ENCODE data around the gene VWA3B.

Gene VWA3B

GRCh38 chr2:98148595-98149332, 61.8 kb downstream of the VWA3B start:
- Histone ChIP-seq H3K4me3 (0 out of 2 replicates have a peak overlapping the region, but pooled peaks have one; percentile 14), H3K27ac (no peak overlapping the region), H3K9me3 (ENCODE audit: low read depth, low read length) (no peaks in the 10 kb centered on the region), H3K36me3 (ENCODE audit: insufficient read depth, low read length) (no peaks in the 10 kb centered on the region), H3K9ac (ENCODE audit: insufficient read length) (no peak overlapping the region)
- TF ChIP-seq FOXP2 (optimal IDR thresholded peaks at IDR 0.05; ENCODE audit: control extremely low read depth, extremely low read length, insufficient read depth) (no peak), EZH2 (IDR thresholded peaks at IDR 0.05) (no peak), POLR2AphosphoS5 (IDR thresholded peaks at IDR 0.05; ENCODE audit: borderline replicate concordance, low read depth, low read length) (no peak)
- no peak for DNase-seq (ENCODE audit: low read depth, low spot score)

- Histone ChIP-seq H3K4me3 (0 out of 2 replicates have a peak overlapping the region, but pooled peaks have one; percentile 14), H3K36me3 (ENCODE audit: insufficient read depth, low read length) (no peaks in the 10 kb centered on the region), H3K27ac (no peak overlapping the region), H3K9me3 (ENCODE audit: low read depth, low read length) (no peaks in the 10 kb centered on the region), H3K9ac (ENCODE audit: insufficient read length) (no peak overlapping the region)
- no peak for DNase-seq (ENCODE audit: low read depth, low spot score)
- TF ChIP-seq EZH2 (IDR thresholded peaks at IDR 0.05) = no peak
- no peak for TF ChIP-seq POLR2AphosphoS5 (IDR thresholded peaks at IDR 0.05; ENCODE audit: borderline replicate concordance, low read depth, low read length)
- no peak for TF ChIP-seq FOXP2 (optimal IDR thresholded peaks at IDR 0.05; ENCODE audit: control extremely low read depth, extremely low read length, insufficient read depth)
Observed at GRCh38 chr2:98149333-98149697, 62.3 kb downstream of the VWA3B start.

- H3K9me3 ChIP-seq (ENCODE audit: low read depth, low read length) = no peaks in the 10 kb centered on the region
- no peak for DNase-seq (ENCODE audit: low read depth, low spot score)
- no peak for TF ChIP-seq FOXP2 (optimal IDR thresholded peaks at IDR 0.05; ENCODE audit: control extremely low read depth, extremely low read length, insufficient read depth)
- no peak overlapping the region for H3K9ac ChIP-seq (ENCODE audit: insufficient read length)
- no peak overlapping the region for H3K27ac ChIP-seq
- H3K4me3 ChIP-seq = no peak overlapping the region
- no peaks in the 10 kb centered on the region for H3K36me3 ChIP-seq (ENCODE audit: insufficient read depth, low read length)
Observed at GRCh38 chr2:98153481-98153880, 66.5 kb downstream of the VWA3B start.

DNA sequence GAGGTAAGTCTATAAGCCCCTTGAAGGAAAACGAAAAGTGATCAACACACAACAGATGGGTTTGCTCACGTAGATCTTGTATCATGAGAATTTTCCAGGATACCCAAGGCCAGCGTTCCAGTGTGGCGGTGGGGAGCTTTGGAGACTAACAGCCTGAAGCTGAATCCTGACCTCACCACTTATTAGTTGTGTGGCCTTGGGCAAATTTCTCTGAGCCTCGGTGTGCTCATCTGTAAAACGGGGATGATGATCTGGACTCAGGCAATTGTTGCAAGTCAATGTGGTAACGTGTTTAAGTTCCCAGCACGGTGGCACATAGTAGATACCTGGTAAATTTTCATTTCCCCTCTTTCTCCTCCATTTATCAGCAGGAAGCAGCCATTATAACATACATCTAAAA, 68.3 kb downstream of the VWA3B start:
- Histone ChIP-seq H3K9me3 (ENCODE audit: low read depth, low read length) (no peaks in the 10 kb centered on the region), H3K27ac (no peak overlapping the region)
- TF ChIP-seq FOXP2 (optimal IDR thresholded peaks at IDR 0.05; ENCODE audit: control extremely low read depth, extremely low read length, insufficient read depth) (no peak), POLR2AphosphoS5 (IDR thresholded peaks at IDR 0.05; ENCODE audit: borderline replicate concordance, low read depth, low read length) (no peak), EZH2 (IDR thresholded peaks at IDR 0.05) (no peak)

DNA sequence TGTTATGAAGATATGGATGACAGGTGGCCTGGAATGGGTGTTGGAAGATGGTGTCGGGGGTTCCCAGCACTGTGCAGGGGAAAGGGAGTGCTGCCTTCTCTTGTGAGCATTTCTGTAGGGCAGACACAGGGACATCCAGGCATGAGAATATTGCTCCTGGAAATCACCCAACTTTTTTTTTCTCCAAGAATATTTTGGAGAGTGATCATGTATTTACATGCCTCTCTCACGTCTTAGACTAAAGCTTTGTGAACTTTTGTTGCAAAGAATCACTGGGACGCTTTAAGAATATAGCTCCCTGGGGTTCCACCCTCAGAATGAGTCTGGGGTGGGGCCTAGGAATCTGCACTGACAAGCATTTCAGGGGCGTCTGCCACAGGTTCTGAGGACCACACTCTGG, 68.7 kb downstream of the VWA3B start:
- TF ChIP-seq POLR2AphosphoS5 (IDR thresholded peaks at IDR 0.05; ENCODE audit: borderline replicate concordance, low read depth, low read length) = no peak
- TF ChIP-seq EZH2 (IDR thresholded peaks at IDR 0.05) = no peak
- TF ChIP-seq FOXP2 (optimal IDR thresholded peaks at IDR 0.05; ENCODE audit: control extremely low read depth, extremely low read length, insufficient read depth) = no peak
- DNase-seq (ENCODE audit: low read depth, low spot score) = no peak
- Histone ChIP-seq H3K9ac (ENCODE audit: insufficient read length) (no peak overlapping the region), H3K36me3 (ENCODE audit: insufficient read depth, low read length) (no peaks in the 10 kb centered on the region), H3K27ac (no peak overlapping the region), H3K4me3 (no peak overlapping the region), H3K9me3 (ENCODE audit: low read depth, low read length) (no peaks in the 10 kb centered on the region)

More for the DNA sequence above, 68.3 kb downstream of the VWA3B start:
- DNase-seq (ENCODE audit: low read depth, low spot score) = no peak
- Histone ChIP-seq H3K36me3 (ENCODE audit: insufficient read depth, low read length) (no peaks in the 10 kb centered on the region), H3K4me3 (no peak overlapping the region), H3K9ac (ENCODE audit: insufficient read length) (no peak overlapping the region)

DNA sequence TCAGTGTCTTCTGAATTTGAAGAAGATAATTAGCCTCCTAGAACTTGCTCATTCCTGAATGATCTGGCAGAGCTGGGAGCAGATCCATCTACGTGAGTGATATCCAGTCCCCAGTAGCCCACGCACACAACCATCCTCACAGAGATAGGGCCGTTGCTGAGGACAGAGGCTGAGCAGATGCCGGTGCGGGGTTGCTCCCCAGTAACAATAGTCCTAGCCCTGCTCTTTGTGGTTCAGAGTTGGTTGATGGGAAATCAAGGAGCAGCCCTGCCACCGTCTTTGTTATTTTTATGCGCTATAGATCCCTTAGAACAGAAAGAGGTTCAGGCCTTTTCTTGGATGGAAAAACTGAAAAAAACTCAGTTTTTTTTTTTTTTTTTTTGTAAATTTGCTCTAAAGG, 69.3 kb downstream of the VWA3B start:
- no peaks in the 10 kb centered on the region for H3K36me3 ChIP-seq (ENCODE audit: insufficient read depth, low read length)
- no peak overlapping the region for H3K27ac ChIP-seq
- TF ChIP-seq EZH2 (IDR thresholded peaks at IDR 0.05) = no peak
- TF ChIP-seq POLR2AphosphoS5 (IDR thresholded peaks at IDR 0.05; ENCODE audit: borderline replicate concordance, low read depth, low read length) = no peak
- no peak for DNase-seq (ENCODE audit: low read depth, low spot score)
- no peak overlapping the region for H3K4me3 ChIP-seq
- no peaks in the 10 kb centered on the region for H3K9me3 ChIP-seq (ENCODE audit: low read depth, low read length)
- H3K9ac ChIP-seq (ENCODE audit: insufficient read length) = no peak overlapping the region

- no peak overlapping the region for H3K4me3 ChIP-seq
- H3K9ac ChIP-seq (ENCODE audit: insufficient read length) = no peak overlapping the region
- H3K9me3 ChIP-seq (ENCODE audit: low read depth, low read length) = no peaks in the 10 kb centered on the region
- H3K36me3 ChIP-seq (ENCODE audit: insufficient read depth, low read length) = no peaks in the 10 kb centered on the region
- no peak overlapping the region for H3K27ac ChIP-seq
- TF ChIP-seq EZH2 (IDR thresholded peaks at IDR 0.05) (no peak), FOXP2 (optimal IDR thresholded peaks at IDR 0.05; ENCODE audit: control extremely low read depth, extremely low read length, insufficient read depth) (no peak), POLR2AphosphoS5 (IDR thresholded peaks at IDR 0.05; ENCODE audit: borderline replicate concordance, low read depth, low read length) (no peak)
- DNase-seq (ENCODE audit: low read depth, low spot score) = no peak
Observed at GRCh38 chr2:98157557-98157956, 70.6 kb downstream of the VWA3B start.

DNA sequence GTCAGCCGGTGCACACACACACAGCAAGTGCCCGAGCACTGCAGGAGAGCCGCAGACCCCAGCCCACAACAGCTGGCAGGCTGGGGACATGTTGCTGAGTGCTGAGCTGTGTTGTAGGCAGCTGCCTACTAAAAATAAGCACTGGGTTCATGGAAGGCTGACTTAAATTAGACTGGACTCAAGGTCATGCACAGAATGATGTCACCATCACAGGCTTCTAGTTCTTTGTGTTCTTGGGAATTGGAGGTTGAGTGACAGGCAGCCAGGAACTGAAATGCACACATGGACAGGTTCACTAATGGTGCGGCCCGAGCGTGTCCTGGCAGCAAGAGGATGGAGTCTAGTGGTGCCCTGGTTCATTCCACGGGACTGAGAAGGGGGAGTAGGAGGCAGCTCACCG, 71.3 kb downstream of the VWA3B start:
- TF ChIP-seq EZH2 (IDR thresholded peaks at IDR 0.05) (no peak), POLR2AphosphoS5 (IDR thresholded peaks at IDR 0.05; ENCODE audit: borderline replicate concordance, low read depth, low read length) (no peak), FOXP2 (optimal IDR thresholded peaks at IDR 0.05; ENCODE audit: control extremely low read depth, extremely low read length, insufficient read depth) (no peak)
- H3K27ac ChIP-seq = no peak overlapping the region
- no peak overlapping the region for H3K9ac ChIP-seq (ENCODE audit: insufficient read length)
- no peak overlapping the region for H3K4me3 ChIP-seq
- H3K36me3 ChIP-seq (ENCODE audit: insufficient read depth, low read length) = no peaks in the 10 kb centered on the region
- DNase-seq (ENCODE audit: low read depth, low spot score) = no peak
- H3K9me3 ChIP-seq (ENCODE audit: low read depth, low read length) = no peaks in the 10 kb centered on the region

DNA sequence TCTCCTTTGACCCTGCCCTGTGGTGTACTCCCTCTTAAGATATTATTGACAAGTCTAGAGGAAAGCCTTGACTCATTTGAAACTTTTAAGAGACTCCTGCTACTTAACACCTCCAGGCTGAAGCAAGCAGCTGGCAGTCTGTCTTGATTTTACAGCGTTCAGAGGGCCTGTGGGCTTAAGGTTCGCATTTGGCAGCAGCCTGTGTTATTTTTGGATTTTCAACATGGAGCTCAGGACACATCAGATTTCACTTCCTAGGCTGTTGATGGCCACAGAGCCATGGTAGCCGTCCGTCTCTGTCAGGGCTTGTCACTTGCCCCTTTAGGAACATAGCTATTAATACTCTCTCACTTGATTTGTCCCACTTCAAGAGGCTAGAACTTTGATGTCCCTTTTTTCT, 73.6 kb downstream of the VWA3B start:
- no peak for DNase-seq (ENCODE audit: low read depth, low spot score)
- no peak overlapping the region for H3K9ac ChIP-seq (ENCODE audit: insufficient read length)
- no peaks in the 10 kb centered on the region for H3K36me3 ChIP-seq (ENCODE audit: insufficient read depth, low read length)
- no peaks in the 10 kb centered on the region for H3K9me3 ChIP-seq (ENCODE audit: low read depth, low read length)
- TF ChIP-seq EZH2 (IDR thresholded peaks at IDR 0.05) (no peak), FOXP2 (optimal IDR thresholded peaks at IDR 0.05; ENCODE audit: control extremely low read depth, extremely low read length, insufficient read depth) (no peak), POLR2AphosphoS5 (IDR thresholded peaks at IDR 0.05; ENCODE audit: borderline replicate concordance, low read depth, low read length) (no peak)
- no peak overlapping the region for H3K27ac ChIP-seq
- no peak overlapping the region for H3K4me3 ChIP-seq
